Measurements from ENCODE around the gene RNF213.
A peak's percentile ranks its signal among the peaks of the same experiment; 100 is the strongest.

The RNF213 gene

DNA sequence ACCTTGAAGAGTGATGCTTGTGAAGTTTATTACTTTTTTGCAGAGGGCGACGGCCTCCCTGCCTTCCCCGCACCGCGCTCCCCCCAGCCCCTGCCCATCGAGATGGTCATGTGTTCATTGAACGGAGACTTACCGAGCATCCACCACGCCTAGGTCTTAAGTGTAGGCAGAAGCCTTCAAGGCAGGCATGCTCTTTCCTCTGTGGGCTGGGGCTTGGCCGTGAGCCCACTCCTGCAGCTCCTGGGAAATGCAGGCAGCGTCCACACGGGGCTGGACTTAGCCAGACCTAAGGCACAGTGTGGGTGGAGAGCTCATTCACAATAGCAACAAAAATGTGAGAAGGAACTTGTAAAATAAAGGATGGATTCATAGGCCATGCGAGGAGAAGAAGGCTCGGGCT, 19.2 kb downstream of the RNF213 start:
- no peak overlapping the region for H3K4me3 ChIP-seq (replicated peaks; ENCODE audit: low read depth, low read length)
- peak; percentile 93 for DNase-seq (ENCODE audit: low read depth)
- TF ChIP-seq, protein P1, sequence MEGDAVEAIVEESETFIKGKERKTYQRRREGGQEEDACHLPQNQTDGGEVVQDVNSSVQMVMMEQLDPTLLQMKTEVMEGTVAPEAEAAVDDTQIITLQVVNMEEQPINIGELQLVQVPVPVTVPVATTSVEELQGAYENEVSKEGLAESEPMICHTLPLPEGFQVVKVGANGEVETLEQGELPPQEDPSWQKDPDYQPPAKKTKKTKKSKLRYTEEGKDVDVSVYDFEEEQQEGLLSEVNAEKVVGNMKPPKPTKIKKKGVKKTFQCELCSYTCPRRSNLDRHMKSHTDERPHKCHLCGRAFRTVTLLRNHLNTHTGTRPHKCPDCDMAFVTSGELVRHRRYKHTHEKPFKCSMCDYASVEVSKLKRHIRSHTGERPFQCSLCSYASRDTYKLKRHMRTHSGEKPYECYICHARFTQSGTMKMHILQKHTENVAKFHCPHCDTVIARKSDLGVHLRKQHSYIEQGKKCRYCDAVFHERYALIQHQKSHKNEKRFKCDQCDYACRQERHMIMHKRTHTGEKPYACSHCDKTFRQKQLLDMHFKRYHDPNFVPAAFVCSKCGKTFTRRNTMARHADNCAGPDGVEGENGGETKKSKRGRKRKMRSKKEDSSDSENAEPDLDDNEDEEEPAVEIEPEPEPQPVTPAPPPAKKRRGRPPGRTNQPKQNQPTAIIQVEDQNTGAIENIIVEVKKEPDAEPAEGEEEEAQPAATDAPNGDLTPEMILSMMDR (IDR thresholded peaks at IDR 0.05; ENCODE audit: low read length, missing control alignments), result peak; percentile 23

DNA sequence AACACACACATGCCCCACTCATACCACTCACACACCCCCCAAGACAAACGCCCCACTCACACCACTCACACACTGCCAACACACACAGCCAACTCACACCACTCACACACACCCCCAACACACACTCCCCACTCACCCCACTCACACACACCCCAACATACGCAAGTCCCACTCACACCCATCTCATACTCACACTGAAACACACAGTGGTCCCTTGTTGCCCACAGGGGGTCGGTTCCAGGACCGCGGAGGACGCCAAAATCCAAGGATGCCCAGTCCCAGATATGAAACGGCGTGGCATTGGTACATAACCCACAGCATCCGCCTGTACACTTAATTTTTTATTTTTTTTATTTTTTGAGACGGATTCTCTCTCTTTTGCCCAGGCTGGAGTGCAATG, 20.9 kb downstream of the RNF213 start:
- H3K4me3 ChIP-seq (replicated peaks; ENCODE audit: low read depth, low read length), result no peak overlapping the region
- no peak for DNase-seq (ENCODE audit: low read depth)
- TF ChIP-seq, protein P1 (IDR thresholded peaks at IDR 0.05; ENCODE audit: low read length, missing control alignments), result no peak

DNA sequence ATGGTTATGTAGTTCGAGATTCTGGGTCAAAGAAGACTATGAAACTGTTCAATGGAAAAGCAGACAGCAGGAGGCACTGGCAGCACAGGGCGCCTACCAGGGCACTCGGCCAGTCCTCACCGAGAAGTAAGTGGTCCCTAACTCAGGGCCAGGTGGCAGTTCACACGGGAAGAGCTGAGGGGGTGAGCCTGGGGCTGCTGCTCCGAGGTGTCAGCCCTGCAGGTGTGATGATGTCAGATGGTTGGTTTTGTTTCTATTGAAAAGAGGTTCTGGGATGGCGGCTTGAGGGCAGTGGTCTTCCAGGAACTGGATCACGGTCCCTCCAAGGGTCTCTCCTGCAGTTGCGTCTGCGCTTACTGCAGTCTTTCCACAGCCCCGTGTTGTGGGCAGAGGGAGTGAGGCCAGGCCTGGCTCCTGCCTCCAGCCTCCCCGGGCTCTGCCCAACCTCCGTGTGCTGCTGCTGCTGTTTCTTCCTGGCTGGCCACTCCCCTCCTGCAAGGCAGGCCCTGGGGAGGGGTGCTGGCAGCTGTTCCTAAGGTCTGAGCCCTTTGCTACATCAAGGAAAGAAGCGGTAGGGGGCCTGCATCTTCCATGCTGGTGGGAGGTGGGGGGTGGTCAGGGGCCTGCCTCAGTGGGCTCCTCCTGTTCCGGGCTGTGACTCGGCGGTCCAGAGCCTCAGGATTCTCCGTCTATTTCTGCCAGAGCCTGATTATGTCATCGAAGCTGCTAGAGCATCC, 22.6 kb downstream of the RNF213 start:
- TF ChIP-seq, protein P1 (IDR thresholded peaks at IDR 0.05; ENCODE audit: low read length, missing control alignments), result no peak
- H3K4me3 ChIP-seq (replicated peaks; ENCODE audit: low read depth, low read length), result no peak overlapping the region
- no peak for DNase-seq (ENCODE audit: low read depth)

DNA sequence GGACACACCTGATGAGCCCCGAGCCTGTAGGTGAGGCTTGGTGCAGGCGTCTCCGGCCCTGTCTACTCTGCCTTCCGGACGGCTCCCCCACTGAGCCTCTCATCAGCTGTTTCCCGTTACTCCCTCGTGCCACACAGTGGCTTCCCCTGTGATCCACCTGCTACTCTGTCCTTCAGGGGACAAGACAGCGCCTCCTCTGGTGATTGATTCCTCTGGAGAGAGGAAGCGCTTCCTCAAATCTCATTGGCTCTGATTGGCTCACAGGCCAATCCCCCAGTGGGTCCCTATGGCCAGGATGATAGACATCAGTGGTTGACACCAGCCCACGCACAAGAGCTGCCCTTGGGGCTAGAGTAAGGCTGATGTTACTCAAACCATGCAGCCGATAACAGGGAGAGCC, 24.0 kb downstream of the RNF213 start:
- TF ChIP-seq, protein P1 (IDR thresholded peaks at IDR 0.05; ENCODE audit: low read length, missing control alignments), result no peak
- H3K4me3 ChIP-seq (replicated peaks; ENCODE audit: low read depth, low read length), result no peak overlapping the region
- no peak for DNase-seq (ENCODE audit: low read depth)

DNA sequence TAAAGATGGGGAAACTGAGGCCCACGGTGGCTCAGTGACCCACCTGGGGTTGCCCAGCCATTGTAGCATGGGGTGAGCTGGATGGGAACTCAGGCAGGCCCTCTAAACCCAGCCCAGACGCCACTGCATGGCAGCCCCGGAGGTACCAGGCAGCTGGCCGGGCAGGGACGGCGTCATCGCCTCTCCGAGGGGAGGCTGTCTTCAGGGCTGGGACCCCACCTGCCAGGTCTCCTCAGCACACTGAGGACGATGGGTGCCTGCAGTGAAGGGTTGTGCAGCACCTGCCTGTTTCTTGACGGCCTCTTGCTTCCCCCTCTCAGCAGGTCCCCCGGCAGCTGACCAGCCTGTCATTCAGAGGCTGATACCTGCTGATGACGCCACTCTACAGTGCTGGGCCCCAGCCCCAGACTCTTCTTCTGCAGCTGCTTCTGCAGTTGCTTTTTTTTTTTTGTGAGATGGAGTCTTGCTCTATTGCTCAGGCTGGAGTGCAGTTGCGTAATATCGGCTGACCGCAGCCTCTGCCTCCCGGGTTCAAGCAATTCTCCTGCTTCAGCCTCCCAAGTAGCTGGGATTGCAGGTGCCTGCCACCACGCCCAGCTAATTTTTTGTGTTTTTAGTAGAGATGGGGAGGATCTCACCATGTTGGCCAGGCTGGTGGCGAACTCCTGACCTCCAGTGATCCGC, 24.7 kb downstream of the RNF213 start:
- H3K4me3 ChIP-seq (replicated peaks; ENCODE audit: low read depth, low read length), result no peak overlapping the region
- no peak for DNase-seq (ENCODE audit: low read depth)

DNA sequence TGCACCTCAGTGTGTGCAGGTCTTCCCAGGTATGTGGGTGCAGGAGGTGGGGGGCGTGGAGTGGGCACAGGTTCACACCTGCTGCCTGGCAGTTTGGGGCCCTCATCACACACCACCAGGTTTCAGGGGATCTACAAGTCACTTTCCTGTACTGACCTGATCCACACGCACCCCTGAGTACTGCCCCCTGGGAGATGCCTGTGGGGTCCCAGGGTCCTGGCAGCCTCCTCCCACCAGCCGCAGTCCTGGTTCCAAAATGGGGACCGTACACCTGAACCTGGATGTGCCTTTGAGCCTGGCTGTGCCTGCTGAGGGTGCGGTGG, 25.9 kb downstream of the RNF213 start:
- DNase-seq (ENCODE audit: low read depth), result no peak
- TF ChIP-seq, protein P1 (IDR thresholded peaks at IDR 0.05; ENCODE audit: low read length, missing control alignments), result no peak
- no peak overlapping the region for H3K4me3 ChIP-seq (replicated peaks; ENCODE audit: low read depth, low read length)

More for the DNA sequence above, 24.7 kb downstream of the RNF213 start:
- TF ChIP-seq, protein P1 (IDR thresholded peaks at IDR 0.05; ENCODE audit: low read length, missing control alignments), result no peak
